ENCODE data around the gene BRWD1.

BRWD1 gene

DNA sequence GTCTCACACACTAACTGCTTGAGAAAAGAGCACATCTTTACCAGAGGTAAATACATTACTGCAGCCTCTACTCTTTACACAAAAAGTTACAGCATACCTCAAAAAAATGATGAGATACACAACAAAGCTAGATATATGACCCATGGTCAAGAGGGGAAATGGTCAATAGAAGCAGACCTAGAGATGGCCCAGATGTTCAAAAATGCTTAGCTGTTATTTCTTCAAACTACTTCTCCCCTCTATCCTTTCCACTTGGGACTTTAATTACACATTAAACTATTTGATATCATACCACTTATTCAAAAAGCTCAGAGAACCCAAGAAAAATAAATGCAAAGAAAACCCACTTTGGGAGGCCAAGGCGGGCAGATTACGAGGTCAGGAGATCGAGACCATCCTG lies 12.8 kb downstream of the BRWD1 start:
- peaks cover 10% of the 10 kb centered on the region; the same call in 1 of the 2 replicates for H3K36me3 ChIP-seq (ENCODE audit: insufficient read depth)
- no peak overlapping the region for H2AFZ ChIP-seq (ENCODE audit: low read depth)
- no peaks in the 10 kb centered on the region for H3K27me3 ChIP-seq (ENCODE audit: insufficient read depth, low read depth)
- peaks cover 4% of the 10 kb centered on the region for H3K4me1 ChIP-seq (ENCODE audit: low read depth, poor library complexity, severe bottlenecking)
- peaks cover 15% of the 10 kb centered on the region; the same call in 1 of the 2 replicates for H3K79me2 ChIP-seq (ENCODE audit: insufficient read depth, low read depth)
- no peak overlapping the region for H3K4me2 ChIP-seq
- no peak for TF ChIP-seq CTCF (conservative IDR thresholded peaks at IDR 0.05; ENCODE audit: low read depth, low read length)
- H3K4me3 ChIP-seq (IDR thresholded peaks at IDR 0.05; ENCODE audit: insufficient read depth, low read depth, low read length) = no peak overlapping the region
- no peak overlapping the region for H3K27ac ChIP-seq
- H4K20me1 ChIP-seq (ENCODE audit: insufficient read depth) = no peaks in the 10 kb centered on the region
- no peak overlapping the region for H3K9ac ChIP-seq

GRCh38 chr21:39296891-39297290 lies 16.5 kb downstream of the BRWD1 start:
- TF ChIP-seq CTCF (conservative IDR thresholded peaks at IDR 0.05; ENCODE audit: low read depth, low read length) = no peak
- Histone ChIP-seq H3K27me3 (ENCODE audit: insufficient read depth, low read depth) (no peaks in the 10 kb centered on the region), H3K4me3 (IDR thresholded peaks at IDR 0.05; ENCODE audit: insufficient read depth, low read depth, low read length) (no peak overlapping the region), H4K20me1 (ENCODE audit: insufficient read depth) (no peaks in the 10 kb centered on the region), H3K4me2 (no peak overlapping the region), H2AFZ (ENCODE audit: low read depth) (no peak overlapping the region), H3K36me3 (ENCODE audit: insufficient read depth) (peaks cover 21% of the 10 kb centered on the region; the same call in 1 of the 2 replicates), H3K79me2 (ENCODE audit: insufficient read depth, low read depth) (peaks cover 15% of the 10 kb centered on the region; the same call in 1 of the 2 replicates), H3K27ac (no peak overlapping the region), H3K4me1 (ENCODE audit: low read depth, poor library complexity, severe bottlenecking) (no peaks in the 10 kb centered on the region), H3K9ac (no peak overlapping the region)

DNA sequence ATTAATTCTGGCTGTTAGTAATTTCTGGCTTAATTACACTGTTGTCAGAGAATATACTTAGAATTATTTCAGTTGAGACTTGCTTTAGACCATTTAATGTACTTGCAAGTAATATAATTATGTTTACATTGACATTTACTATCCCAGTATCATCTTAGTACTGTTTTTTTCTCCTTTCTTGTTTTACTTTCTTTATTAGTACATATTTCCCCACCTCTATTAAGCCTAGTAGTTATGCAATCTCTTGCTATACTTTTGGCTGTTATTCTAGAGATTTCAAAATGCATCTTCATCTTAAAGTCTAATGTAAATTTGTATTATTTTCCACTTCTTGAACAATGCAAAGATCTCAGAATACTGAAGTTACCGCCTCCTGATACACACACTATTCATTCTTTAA lies 24.4 kb downstream of the BRWD1 start:
- no peak for TF ChIP-seq CTCF (conservative IDR thresholded peaks at IDR 0.05; ENCODE audit: low read depth, low read length)
- no peaks in the 10 kb centered on the region for H4K20me1 ChIP-seq (ENCODE audit: insufficient read depth)
- H2AFZ ChIP-seq (ENCODE audit: low read depth) = no peak overlapping the region
- no peak overlapping the region for H3K4me3 ChIP-seq (IDR thresholded peaks at IDR 0.05; ENCODE audit: insufficient read depth, low read depth, low read length)
- H3K27ac ChIP-seq = no peak overlapping the region
- peaks cover 5% of the 10 kb centered on the region; the same call in 1 of the 2 replicates for H3K36me3 ChIP-seq (ENCODE audit: insufficient read depth)
- H3K4me2 ChIP-seq = no peak overlapping the region
- no peaks in the 10 kb centered on the region for H3K27me3 ChIP-seq (ENCODE audit: insufficient read depth, low read depth)
- H3K9ac ChIP-seq = no peak overlapping the region
- H3K79me2 ChIP-seq (ENCODE audit: insufficient read depth, low read depth) = no peaks in the 10 kb centered on the region
- H3K4me1 ChIP-seq (ENCODE audit: low read depth, poor library complexity, severe bottlenecking) = no peaks in the 10 kb centered on the region

GRCh38 chr21:39282911-39283310 lies 30.5 kb downstream of the BRWD1 start:
- Histone ChIP-seq H2AFZ (ENCODE audit: low read depth) (no peak overlapping the region), H3K27me3 (ENCODE audit: insufficient read depth, low read depth) (no peaks in the 10 kb centered on the region), H3K27ac (no peak overlapping the region), H4K20me1 (ENCODE audit: insufficient read depth) (no peaks in the 10 kb centered on the region), H3K4me3 (IDR thresholded peaks at IDR 0.05; ENCODE audit: insufficient read depth, low read depth, low read length) (no peak overlapping the region), H3K4me2 (no peak overlapping the region), H3K9ac (no peak overlapping the region), H3K36me3 (ENCODE audit: insufficient read depth) (no peaks in the 10 kb centered on the region), H3K79me2 (ENCODE audit: insufficient read depth, low read depth) (no peaks in the 10 kb centered on the region), H3K4me1 (ENCODE audit: low read depth, poor library complexity, severe bottlenecking) (no peaks in the 10 kb centered on the region)
- no peak for TF ChIP-seq CTCF (conservative IDR thresholded peaks at IDR 0.05; ENCODE audit: low read depth, low read length)

Measured in KMS-11 (cell line).